GM12892 (cell line): ENCODE measurements around the gene RALY. TPM values are rescaled to one million over a fixed set of nuclear protein-coding genes. Genes with fewer than 3 reads are reported as not detected.
A peak's percentile ranks its signal among the peaks of the same experiment; 100 is the strongest.

Experiments used
- DNase-seq: peaks from one replicate; pipeline ENCODE4 v3.0.0; 2011; ENCODE audit not compliant: insufficient read length
- FAIRE-seq: peaks from 2 replicates; lab custom pipeline; 2011; peaks lifted over from hg19 to GRCh38; lab: Jason Lieb, UNC
- POLR2A ChIP-seq: IDR thresholded peaks from 2 replicates; pipeline ENCODE4 v1.6.1; 2011; ENCODE audit warnings: low read depth, low read length, control low read depth
- POLR2AphosphoS5 ChIP-seq: IDR thresholded peaks from 2 replicates; pipeline ENCODE4 v1.6.1; 2011; ENCODE audit warnings: low read depth, low read length, control low read depth
- TAF1 ChIP-seq: IDR thresholded peaks from 2 replicates; pipeline ENCODE4 v1.6.1; 2011; ENCODE audit warnings: low read depth, mild to moderate bottlenecking, control low read depth, low read length, borderline replicate concordance
- polyA plus RNA-seq: library from polyadenylated mRNA; unstranded; fragments of >200 nt; gene quantifications from one replicate; pipeline ENCODE4 v1.2.1, GENCODE V29; 2012; ENCODE audit warnings: missing spikeins, inconsistent platforms; ENCODE audit not compliant: missing spikeins

Gene RALY
- polyA plus RNA-seq = 76.0 TPM

DNA sequence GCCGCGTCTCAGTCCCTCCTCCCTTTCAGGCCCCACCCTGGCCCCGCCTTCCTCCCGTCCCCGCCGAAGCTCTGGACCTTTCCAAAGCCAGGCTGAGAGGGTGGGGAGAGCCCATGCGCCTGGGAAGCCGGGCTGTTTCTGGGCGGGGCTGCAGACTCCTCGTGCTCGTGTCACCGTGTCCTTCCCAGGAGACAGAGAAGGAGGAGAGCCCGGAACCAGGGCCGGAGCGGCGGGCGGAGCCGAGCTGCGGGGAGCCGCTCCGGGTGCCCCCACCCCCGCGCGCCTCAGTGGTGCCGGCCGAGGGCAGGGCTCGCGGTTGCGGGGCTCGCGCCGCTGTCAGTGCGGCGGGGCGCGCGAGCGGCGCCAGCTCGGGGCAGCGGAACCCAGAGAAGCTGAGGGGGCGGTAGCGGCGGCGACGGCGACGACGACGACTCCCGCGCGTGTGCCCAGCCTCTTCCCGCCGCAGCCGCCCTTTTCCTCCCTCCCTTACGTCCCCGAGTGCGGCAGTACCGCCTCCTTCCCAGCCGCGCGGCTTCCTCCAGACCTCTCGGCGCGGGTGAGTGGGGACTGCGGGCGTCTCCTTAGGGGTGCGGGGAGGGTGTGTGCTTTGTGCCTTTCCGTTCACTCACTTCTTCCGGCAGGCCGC, at the start of gene RALY:
TSS of gene RALY (plus strand) at position 336 of the 646 bp plus-strand sequence. CDS start 78,164 bp downstream, outside the sequence.
- TF ChIP-seq TAF1 = peak; percentile 99
- TF ChIP-seq POLR2A = peak; percentile 99
- peak; percentile 98 for TF ChIP-seq POLR2AphosphoS5
- no peak for FAIRE-seq
- peak; percentile 86 for DNase-seq

DNA sequence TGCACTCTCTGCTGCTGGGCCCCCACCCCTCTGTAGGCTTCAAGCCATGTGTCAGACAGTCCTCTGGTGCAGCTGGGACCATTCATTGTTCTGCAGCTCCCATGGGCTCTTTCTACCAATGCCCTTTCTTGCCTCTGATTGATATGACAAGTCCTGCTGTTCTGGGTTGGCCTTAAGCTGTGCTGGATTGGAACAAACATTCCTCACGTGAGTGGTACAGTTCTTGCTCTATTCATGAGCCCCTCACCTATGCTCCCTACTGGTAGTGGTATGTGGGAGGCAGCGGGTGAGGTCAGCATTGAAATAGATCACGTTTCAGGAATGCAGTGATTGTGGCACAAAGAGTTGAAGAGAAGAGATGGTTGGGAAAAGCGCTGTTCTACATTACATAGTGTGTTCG, 48.8 kb upstream of the RALY start:
- TF ChIP-seq TAF1 (no peak), POLR2AphosphoS5 (no peak), POLR2A (no peak)
- FAIRE-seq (no peak), DNase-seq (no peak)

- FAIRE-seq (no peak), DNase-seq (no peak)
- no peak for TF ChIP-seq POLR2AphosphoS5
- TF ChIP-seq POLR2A = no peak
- no peak for TF ChIP-seq TAF1
These were observed 48.2 kb upstream of the RALY start for GRCh38 chr20:33945391-33946081.

DNA sequence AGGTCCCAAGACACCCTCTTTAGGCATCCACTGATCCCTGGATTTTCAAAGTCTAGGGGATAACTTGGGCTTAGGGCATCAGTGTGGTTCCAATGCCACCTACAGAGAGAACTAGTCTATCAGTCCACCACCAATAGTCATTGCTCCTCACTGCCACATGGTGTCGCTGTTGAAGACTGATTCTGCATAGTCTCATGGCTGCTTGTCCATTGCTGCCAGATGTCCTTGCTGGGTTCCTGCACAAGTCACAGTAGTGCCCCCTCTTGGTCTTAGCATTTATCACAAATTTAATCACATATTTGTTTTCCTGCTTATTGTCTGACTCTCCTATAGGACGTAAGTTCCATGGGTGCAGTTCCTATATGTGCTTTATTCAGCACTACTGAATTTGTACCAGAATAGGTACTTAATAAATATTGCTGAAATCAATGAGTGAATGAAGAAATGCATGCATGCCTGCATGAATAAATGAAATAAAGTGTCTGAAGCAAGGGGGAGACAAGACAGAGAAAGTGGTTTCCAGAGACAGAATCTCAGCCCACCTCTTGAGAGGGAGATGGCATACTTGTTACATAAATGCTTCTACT, 45.9 kb upstream of the RALY start:
- no peak for FAIRE-seq
- no peak for DNase-seq
- no peak for TF ChIP-seq POLR2AphosphoS5
- TF ChIP-seq POLR2A = no peak
- TF ChIP-seq TAF1 = no peak

DNA sequence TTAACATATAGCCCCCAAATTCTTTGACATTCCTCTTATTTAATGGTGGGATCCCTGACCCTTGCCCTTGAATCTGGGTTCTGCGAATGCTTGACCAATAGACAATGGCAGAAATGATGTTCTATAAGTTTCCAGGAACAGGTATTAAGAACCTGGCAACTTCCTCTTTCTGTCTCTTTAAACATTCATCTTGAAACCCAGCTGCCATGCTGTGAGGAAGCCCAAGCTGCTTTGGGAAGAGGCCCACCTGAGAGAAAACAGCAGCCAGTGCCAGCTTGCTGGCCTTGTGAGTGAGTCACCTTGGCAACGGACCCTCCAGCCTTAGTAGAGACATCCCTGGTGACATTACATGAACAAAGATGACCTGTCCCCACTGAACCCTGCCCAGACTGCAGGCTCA, 45.2 kb upstream of the RALY start:
- no peak for TF ChIP-seq POLR2AphosphoS5

GRCh38 chr20:33951171-33951570, 42.5 kb upstream of the RALY start:
- no peak for FAIRE-seq
- no peak for DNase-seq
- TF ChIP-seq TAF1 (no peak), POLR2AphosphoS5 (no peak), POLR2A (no peak)

More for the DNA sequence above, 45.2 kb upstream of the RALY start:
- FAIRE-seq = no peak
- DNase-seq = no peak

- DNase-seq (no peak), FAIRE-seq (no peak)
- TF ChIP-seq TAF1 (no peak), POLR2A (no peak), POLR2AphosphoS5 (no peak)
These were observed 39.2 kb upstream of the RALY start for GRCh38 chr20:33954504-33954903.

GRCh38 chr20:33963751-33964150, 30.0 kb upstream of the RALY start:
- DNase-seq = no peak
- no peak for TF ChIP-seq TAF1
- no peak for TF ChIP-seq POLR2A
- no peak for TF ChIP-seq POLR2AphosphoS5
- FAIRE-seq = no peak

GRCh38 chr20:33964441-33964840, 29.3 kb upstream of the RALY start:
- DNase-seq (no peak), FAIRE-seq (no peak)
- TF ChIP-seq POLR2AphosphoS5 (no peak), POLR2A (no peak), TAF1 (no peak)

DNA sequence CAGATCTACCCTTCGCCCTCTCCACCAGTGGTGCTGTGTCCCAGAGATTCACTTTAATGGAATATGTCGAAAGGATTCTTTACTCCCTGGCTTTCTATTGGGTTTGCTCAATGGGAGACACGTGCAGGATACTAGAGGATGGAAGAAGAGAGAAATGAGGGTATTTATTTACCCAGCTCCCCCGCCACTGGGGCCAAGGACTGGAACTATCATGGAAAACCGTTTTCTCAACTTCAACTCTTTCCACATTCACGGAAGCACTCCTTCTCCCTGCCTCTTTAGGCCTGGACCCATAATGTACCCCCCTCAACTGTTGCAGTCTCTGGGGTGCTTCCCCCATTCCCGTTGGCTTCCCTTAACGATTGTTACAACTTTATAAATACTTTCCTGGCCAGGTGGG, 26.6 kb upstream of the RALY start:
- DNase-seq (no peak), FAIRE-seq (no peak)
- TF ChIP-seq POLR2AphosphoS5 = no peak
- TF ChIP-seq TAF1 = no peak
- no peak for TF ChIP-seq POLR2A

GRCh38 chr20:33969563-33969962, 24.1 kb upstream of the RALY start:
- FAIRE-seq (no peak), DNase-seq (no peak)
- TF ChIP-seq TAF1 = no peak
- no peak for TF ChIP-seq POLR2A
- TF ChIP-seq POLR2AphosphoS5 = no peak

- TF ChIP-seq POLR2A (no peak), TAF1 (no peak), POLR2AphosphoS5 (no peak)
- FAIRE-seq = no peak
- DNase-seq = no peak
These were observed 23.5 kb upstream of the RALY start for GRCh38 chr20:33970229-33970628.

DNA sequence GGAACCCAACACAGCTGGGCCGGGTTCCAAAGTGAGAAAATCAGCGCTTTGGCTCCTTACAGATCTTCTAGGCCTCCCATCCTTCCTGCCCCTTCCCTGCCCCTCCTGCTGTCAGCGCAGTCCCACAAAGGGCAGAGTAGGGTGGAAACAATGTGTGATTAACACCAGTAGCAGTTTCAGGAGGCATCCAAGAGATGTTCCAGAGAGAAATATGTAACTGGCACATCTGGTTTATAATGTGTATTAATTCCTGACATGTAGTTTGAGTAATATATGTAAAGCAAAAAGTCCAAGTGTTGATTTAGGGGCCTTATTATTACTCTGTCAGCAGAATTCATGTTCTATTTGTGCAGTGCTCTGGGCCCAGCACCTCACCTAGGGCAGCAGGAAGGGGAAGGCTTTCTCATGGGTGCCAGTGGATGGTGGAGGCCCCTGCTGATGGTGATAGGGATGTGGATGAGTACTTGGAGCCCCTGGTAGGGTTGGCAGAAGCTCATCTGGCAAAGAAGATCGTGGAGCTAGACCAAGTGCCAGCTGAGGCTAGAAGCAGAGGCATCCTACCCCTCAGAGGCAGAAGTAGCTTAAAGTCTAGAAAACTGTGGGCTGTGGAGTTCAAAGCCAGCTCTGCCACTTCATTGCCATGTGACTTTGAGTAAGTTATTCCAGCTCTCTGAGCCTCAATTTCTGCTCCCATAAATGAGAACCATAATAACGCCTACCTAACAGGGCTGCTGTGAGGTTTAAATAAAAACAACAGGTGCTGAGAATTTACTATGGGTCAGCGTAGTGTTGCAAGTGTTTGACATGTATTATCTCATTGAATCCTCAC, 22.4 kb upstream of the RALY start:
- TF ChIP-seq POLR2AphosphoS5 (no peak), POLR2A (no peak), TAF1 (no peak)
- no peak for DNase-seq
- no peak for FAIRE-seq
